AG04449 (cell line): Measurements from ENCODE around the gene CLTCL1.

ENCODE experiments used
- CTCF ChIA-PET: fragments of 350-600 bp; formaldehyde crosslinking; extraction: SDS; loops from one replicate; lab custom pipeline; 2021; ENCODE audit warnings: antibody characterized with exemption; lab: Yijun Ruan, JAX
- POLR2A ChIA-PET: fragments of 400-600, 350-600 bp; formaldehyde crosslinking; extraction: SDS; loops from one replicate; lab custom pipeline; 2020; ENCODE audit warnings: antibody characterized with exemption, inconsistent platforms; lab: Yijun Ruan, JAX
- DNase-seq: peaks from one replicate; pipeline ENCODE4 v3.0.0-alpha.2; 2010; ENCODE audit warnings: low read depth, low spot score
- H3K4me3 ChIP-seq: 2 replicates; pipeline ENCODE4 v1.5.1; 2011; ENCODE audit warnings: low read depth, mild to moderate bottlenecking, control low read depth, low read length
- TF ChIP-seq, protein P1 (sequence below): IDR thresholded peaks from one replicate; pipeline ENCODE4 v1.5.1; 2011; ENCODE audit warnings: mild to moderate bottlenecking, moderate library complexity, low read length, control low read depth, inconsistent platforms; ENCODE audit not compliant: insufficient read depth; ENCODE audit errors: missing control alignments

CLTCL1 gene

DNA sequence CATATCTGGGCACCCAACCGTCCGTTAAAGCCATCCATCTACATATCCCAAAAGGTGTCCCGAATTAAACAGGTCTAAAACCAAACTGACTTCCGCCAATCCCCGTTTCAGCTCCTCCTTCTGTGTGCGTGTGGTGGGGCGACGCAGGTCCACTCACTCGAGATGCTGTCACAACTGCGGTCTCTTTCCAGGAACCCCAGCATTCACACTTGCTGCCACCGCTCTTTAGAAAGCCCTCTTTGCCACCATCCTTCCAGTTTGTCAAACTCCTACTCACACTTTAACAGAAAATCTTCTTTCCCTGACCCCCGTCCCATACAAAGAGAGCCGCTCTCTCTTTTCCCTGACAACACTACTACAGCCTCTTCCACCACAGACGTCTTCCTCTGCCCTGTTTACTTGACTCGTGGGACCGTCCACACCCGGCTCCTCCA, 147.5 kb downstream of the CLTCL1 start:
- TF ChIP-seq, protein P1, sequence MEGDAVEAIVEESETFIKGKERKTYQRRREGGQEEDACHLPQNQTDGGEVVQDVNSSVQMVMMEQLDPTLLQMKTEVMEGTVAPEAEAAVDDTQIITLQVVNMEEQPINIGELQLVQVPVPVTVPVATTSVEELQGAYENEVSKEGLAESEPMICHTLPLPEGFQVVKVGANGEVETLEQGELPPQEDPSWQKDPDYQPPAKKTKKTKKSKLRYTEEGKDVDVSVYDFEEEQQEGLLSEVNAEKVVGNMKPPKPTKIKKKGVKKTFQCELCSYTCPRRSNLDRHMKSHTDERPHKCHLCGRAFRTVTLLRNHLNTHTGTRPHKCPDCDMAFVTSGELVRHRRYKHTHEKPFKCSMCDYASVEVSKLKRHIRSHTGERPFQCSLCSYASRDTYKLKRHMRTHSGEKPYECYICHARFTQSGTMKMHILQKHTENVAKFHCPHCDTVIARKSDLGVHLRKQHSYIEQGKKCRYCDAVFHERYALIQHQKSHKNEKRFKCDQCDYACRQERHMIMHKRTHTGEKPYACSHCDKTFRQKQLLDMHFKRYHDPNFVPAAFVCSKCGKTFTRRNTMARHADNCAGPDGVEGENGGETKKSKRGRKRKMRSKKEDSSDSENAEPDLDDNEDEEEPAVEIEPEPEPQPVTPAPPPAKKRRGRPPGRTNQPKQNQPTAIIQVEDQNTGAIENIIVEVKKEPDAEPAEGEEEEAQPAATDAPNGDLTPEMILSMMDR: no peak
- ChIA-PET CTCF (interaction anchor here (0.7 to 2.9 kb wide), 25 partner anchors 10 to 572 kb away, joined by 3 to 34 read pairs (median 6); partner anchors contain the start of genes DGCR2 and TSSK2), POLR2A (interaction anchor here (1.0 to 1.6 kb wide), 4 partner anchors 11 to 147 kb away, joined by 4 to 12 read pairs (median 4); partner anchors contain the start of genes CLTCL1 and DGCR2)
- H3K4me3 ChIP-seq: peak overlapping the region; percentile 97
- no peak for DNase-seq

DNA sequence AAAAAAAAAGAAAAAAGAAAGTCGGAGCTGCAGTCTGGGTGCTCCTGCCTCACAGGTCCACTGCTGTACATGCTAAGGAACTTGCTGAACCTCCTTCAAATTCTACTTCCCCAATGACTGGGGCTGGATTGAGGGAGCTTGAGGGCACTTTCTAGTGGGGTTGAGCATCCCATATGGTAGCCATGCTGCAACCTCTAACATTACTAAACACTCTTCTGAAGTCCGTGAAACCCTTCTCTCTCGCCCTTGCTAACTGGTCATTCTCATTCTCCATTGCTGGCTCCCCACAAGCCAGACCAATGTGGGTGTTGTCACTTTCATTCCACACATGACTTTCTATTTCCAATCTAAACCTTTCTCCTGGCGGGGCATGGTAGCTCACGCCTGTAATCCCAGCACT, 148.3 kb downstream of the CLTCL1 start:
- POLR2A ChIA-PET: interaction anchor here (1.6 kb wide), 1 partner anchor 21 kb away, joined by 12 read pairs; the partner anchor contains the start of gene DGCR2
- CTCF ChIA-PET: interaction anchor here (0.7 to 2.9 kb wide), 10 partner anchors 11 to 489 kb away, joined by 3 to 34 read pairs (median 8); partner anchors contain the start of genes DGCR2 and TSSK2
- TF ChIP-seq, protein P1: no peak
- DNase-seq: no peak
- peak overlapping the region; percentile 25 for H3K4me3 ChIP-seq

DNA sequence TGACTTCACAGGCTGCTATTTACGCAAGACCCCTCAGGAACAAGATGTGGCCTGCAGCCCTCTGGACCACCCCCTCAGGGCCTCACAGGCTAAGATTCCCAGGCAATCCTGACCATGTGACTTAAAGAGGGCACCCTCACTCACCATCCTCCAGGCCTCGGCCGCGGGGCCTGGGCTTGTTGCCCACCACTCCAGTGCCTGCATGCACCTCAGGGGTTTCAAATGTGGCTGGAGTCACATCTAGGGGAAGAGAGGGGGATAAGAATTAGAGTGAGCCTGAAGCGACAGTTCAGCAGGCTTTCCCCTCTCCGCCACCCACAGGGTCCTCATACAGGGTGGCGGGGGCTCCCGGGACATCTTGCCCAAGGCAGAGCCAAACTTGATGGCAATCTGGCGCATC, 149.1 kb downstream of the CLTCL1 start:
- TF ChIP-seq, protein P1: no peak
- CTCF ChIA-PET: interaction anchor here (2.9 kb wide), 1 partner anchor 10 kb away, joined by 23 read pairs; the partner anchor contains the start of gene TSSK2

DNA sequence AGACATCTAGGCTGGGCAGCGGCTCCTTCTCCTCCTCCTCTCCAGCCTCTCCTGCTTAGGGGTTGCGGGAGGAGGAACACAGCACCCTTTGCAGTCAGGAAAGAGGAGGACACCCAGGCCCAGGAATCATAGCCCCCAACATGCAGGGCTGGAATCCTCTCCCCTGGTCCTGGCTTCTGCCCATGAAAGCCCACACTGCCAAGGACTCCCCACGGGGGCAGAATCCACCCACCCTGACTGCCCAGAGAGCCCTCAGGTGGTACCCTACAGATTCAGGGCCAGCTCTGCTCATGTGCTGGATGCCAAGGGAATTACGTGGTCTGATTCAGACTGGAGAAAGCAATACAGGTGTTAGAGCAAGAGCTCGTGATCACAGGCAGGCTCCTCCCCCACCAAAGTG, 151.5 kb downstream of the CLTCL1 start:
- DNase-seq: no peak
- no peak overlapping the region for H3K4me3 ChIP-seq
- TF ChIP-seq, protein P1: no peak
- POLR2A ChIA-PET: no interaction called here
- CTCF ChIA-PET: no interaction called here

More for the DNA sequence above, 149.1 kb downstream of the CLTCL1 start:
- POLR2A ChIA-PET: no interaction called here
- DNase-seq: no peak
- no peak overlapping the region for H3K4me3 ChIP-seq

DNA sequence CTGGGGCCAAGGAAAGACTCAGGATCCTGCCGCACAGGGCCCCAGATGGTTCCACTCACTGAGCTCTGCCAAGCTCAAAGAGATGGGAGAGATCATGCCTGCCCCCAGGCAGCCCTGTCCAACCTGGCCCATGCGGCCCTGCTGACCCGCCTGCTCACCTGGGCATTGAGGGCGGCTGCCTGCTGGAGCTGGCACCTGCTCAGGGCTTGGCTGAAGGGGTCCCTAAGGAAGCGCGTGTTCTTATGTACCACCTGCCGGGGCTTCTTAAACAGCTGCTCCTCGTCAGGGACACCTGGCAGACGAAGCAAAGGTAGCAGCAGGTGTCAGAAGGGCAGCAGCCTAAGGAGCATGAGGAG, 152.5 kb downstream of the CLTCL1 start:
- POLR2A ChIA-PET: no interaction called here
- TF ChIP-seq, protein P1: no peak
- H3K4me3 ChIP-seq: no peak overlapping the region
- no peak for DNase-seq
- CTCF ChIA-PET: no interaction called here

DNA sequence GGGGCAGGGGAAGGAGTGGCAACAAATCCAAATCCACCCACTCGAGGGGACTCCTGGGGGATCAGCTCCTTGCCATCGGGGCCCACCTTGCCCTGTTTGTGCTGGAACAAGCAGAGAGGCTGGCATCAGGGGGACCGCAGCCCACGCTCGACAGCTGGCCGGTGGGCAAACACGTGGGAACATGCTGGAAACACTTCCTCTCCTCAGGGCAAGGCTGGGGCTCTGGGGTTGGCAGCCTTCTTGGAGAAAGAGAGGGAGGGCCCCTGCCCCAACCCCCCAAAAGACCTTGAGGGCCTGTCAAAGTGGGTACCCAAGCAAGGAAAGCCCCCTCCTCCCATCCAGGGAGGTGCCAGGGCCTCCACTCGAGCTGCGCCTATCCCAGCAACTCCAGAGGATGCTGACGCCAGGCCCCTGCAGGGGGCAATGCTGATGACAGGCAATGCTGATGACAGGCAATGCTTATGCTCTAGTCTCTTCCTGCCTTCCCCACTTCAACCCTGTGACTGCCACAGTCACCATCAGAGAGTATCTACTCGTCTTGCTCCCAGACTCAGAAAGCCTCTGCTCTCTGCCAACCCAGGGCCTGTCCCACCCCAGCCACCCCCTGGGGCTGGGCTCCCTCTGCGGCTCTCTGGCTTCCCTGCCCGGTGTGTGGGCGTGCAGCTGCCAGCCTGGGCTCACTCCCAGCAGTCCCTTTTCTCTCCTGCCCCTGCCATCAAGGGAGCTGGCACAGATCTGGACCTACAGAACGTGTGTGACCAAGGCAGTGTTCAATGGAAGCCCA, 153.1 kb downstream of the CLTCL1 start:
- POLR2A ChIA-PET: no interaction called here
- TF ChIP-seq, protein P1: no peak
- no peak for DNase-seq
- no peak overlapping the region for H3K4me3 ChIP-seq
- CTCF ChIA-PET: no interaction called here
